HepG2 (cell line): Measurements from ENCODE around the gene WNK2. TPM values are rescaled to one million over a fixed set of nuclear protein-coding genes. Genes with fewer than 3 reads are reported as not detected.

Experiments
- ATAC-seq: fragments of 200-7000 bp; cut with Tn5 transposase; 3 replicates; pipeline ENCODE4 v1.9.1; 2020; ENCODE audit warnings: mild to moderate bottlenecking, moderate library complexity
- BruUV-seq: library from RNA; stranded (reverse); fragments of 400-500 nt; replicated peaks from 2 replicates; lab custom pipeline; 2021; lab: Mats Ljungman, UMichigan
- CTCF ChIA-PET: fragments of 300-600 bp; formaldehyde crosslinking; extraction: SDS; loops from one replicate; lab custom pipeline; 2021; ENCODE audit warnings: low total read pairs, inconsistent platforms, low intra/inter-chr PET ratio; lab: Yijun Ruan, JAX
- POLR2A ChIA-PET: fragments of 350-600 bp; sonication (Branson Sonifier 250); formaldehyde crosslinking; loops from one replicate; lab custom pipeline; 2020; ENCODE audit warnings: antibody characterized with exemption, inconsistent platforms; lab: Yijun Ruan, JAX
- DNase-seq: peaks from one replicate; pipeline ENCODE4 v3.0.0-alpha.2; 2015; ENCODE audit warnings: low spot score
- FAIRE-seq: peaks from 3 replicates; lab custom pipeline; 2011; peaks lifted over from hg19 to GRCh38; lab: Jason Lieb, UNC
- H2AFZ ChIP-seq: one replicate; pipeline ENCODE4 v1.6.1; 2011; ENCODE audit warnings: low read length, inconsistent platforms
- H3K27ac ChIP-seq: fragments of 300-600 bp; 3 replicates; pipeline ENCODE4 v1.8.0; 2011; ENCODE audit warnings: mixed run types, mild to moderate bottlenecking, mixed read lengths, low read length, inconsistent platforms; ENCODE audit not compliant: insufficient read depth; ENCODE audit errors: extremely low read length
- H3K27me3 ChIP-seq, 2 experiments: fragments of 200-600 bp in 1 of 2; 2 replicates in 1 of 2; 3 replicates in 1 of 2; pipeline versions ENCODE4 v1.6.0 to v1.8.0; 2011; ENCODE audit warnings: low read length in 2 of 2, mild to moderate bottlenecking in 2 of 2, moderate library complexity in 2 of 2, inconsistent platforms in 1 of 2; ENCODE audit not compliant: insufficient read depth in 2 of 2, control insufficient read depth in 1 of 2
- H3K36me3 ChIP-seq, 2 experiments: fragments of 200-600 bp in 1 of 2; replicated peaks in 1 of 2; 2 replicates in 1 of 2; 3 replicates in 1 of 2; pipeline versions ENCODE4 v1.5.1 to v1.8.0; 2011; ENCODE audit warnings: low read length in 2 of 2, inconsistent platforms in 1 of 2; ENCODE audit not compliant: insufficient read depth in 2 of 2, control insufficient read depth in 1 of 2
- H3K4me1 ChIP-seq: 2 replicates; pipeline ENCODE4 v1.5.1; 2012; ENCODE audit warnings: low read length, inconsistent platforms; ENCODE audit not compliant: insufficient read depth
- H3K4me2 ChIP-seq: 2 replicates; pipeline ENCODE4 v1.6.0; 2011; ENCODE audit warnings: low read depth, low read length, inconsistent platforms
- H3K4me3 ChIP-seq, 3 experiments: fragments of 200-600 bp in 1 of 3; sonication (generic), shearing (Covaris generic) in 1 of 3; replicated peaks in 1 of 3; 2 replicates each; pipeline ENCODE4 v1.5.1; 2011 to 2016; ENCODE audit warnings: low read length in 3 of 3, inconsistent platforms in 2 of 3, low read depth in 2 of 3, mild to moderate bottlenecking in 2 of 3, control low read depth in 1 of 3, mixed read lengths in 1 of 3; ENCODE audit not compliant: insufficient read depth in 1 of 3
- H3K79me2 ChIP-seq: one replicate; pipeline ENCODE4 v1.6.1; 2011; ENCODE audit warnings: low read length, inconsistent platforms; ENCODE audit not compliant: insufficient read depth
- H3K9ac ChIP-seq: 2 replicates; pipeline ENCODE4 v1.6.0; 2011; ENCODE audit warnings: mild to moderate bottlenecking, low read depth, low read length, inconsistent platforms; ENCODE audit not compliant: insufficient read depth
- H3K9me3 ChIP-seq: 2 replicates; pipeline ENCODE4 v1.5.1; 2012; ENCODE audit warnings: mild to moderate bottlenecking, low read length
- H4K20me1 ChIP-seq: 2 replicates; pipeline ENCODE4 v1.6.0; 2011; ENCODE audit warnings: inconsistent platforms, mild to moderate bottlenecking, low read length, moderate library complexity; ENCODE audit not compliant: insufficient read depth
- EEA1 ChIP-seq: sonication (generic); formaldehyde crosslinking; IDR thresholded peaks from 2 replicates; pipeline ENCODE4 v1.5.1; 2020; ENCODE audit warnings: mild to moderate bottlenecking, missing genetic modification reagents, borderline replicate concordance
- NFKBIZ ChIP-seq: IDR thresholded peaks from 2 replicates; pipeline ENCODE4 v1.6.1; 2018; ENCODE audit warnings: missing genetic modification reagents, missing compliant biosample characterization
- ZFP41 ChIP-seq: sonication (generic); formaldehyde crosslinking; IDR thresholded peaks from 2 replicates; pipeline ENCODE4 v1.4.0; 2020; ENCODE audit warnings: mild to moderate bottlenecking, missing genetic modification reagents, borderline replicate concordance
- ZNF235 ChIP-seq: sonication (generic); formaldehyde crosslinking; IDR thresholded peaks from 2 replicates; pipeline ENCODE4 v1.8.1; 2023; ENCODE audit warnings: mild to moderate bottlenecking, missing genetic modification reagents, borderline replicate concordance
- ZNF446 ChIP-seq: sonication (generic); formaldehyde crosslinking; IDR thresholded peaks from 2 replicates; pipeline ENCODE4 v1.5.0; 2020; ENCODE audit warnings: mild to moderate bottlenecking, missing genetic modification reagents
- ZNF501 ChIP-seq: sonication (generic); formaldehyde crosslinking; IDR thresholded peaks from 2 replicates; pipeline ENCODE4 v1.5.1; 2020; ENCODE audit warnings: mild to moderate bottlenecking, moderate library complexity, missing genetic modification reagents
- ZNF557 ChIP-seq: sonication (generic); formaldehyde crosslinking; IDR thresholded peaks from 2 replicates; pipeline ENCODE4 v1.4.0; 2020; ENCODE audit warnings: missing genetic modification reagents
- ZNF629 ChIP-seq: sonication (generic); formaldehyde crosslinking; conservative IDR thresholded peaks from 2 replicates; pipeline ENCODE4 v1.5.0; 2020; ENCODE audit warnings: missing genetic modification reagents
- ZNF792 ChIP-seq: IDR thresholded peaks from 2 replicates; pipeline ENCODE4 v1.6.1; 2016
- WGBS: methylation state at CpG from one replicate; pipeline ENCODE4 v1.1.6; 2017; ENCODE audit warnings: low lambda C conversion rate; 5-methylcytosine and 5-hydroxymethylcytosine counted together
- in situ Hi-C: cut with HindIII; loops from 2 replicates; pipeline ENCODE4 v1.10.0; 2017; ENCODE audit warnings: low pct_unique_long_range_greater_than_20kb; ENCODE audit not compliant: extremely low pct_ligation_motif_present
- intact Hi-C: fragments of 100-400 bp; cut with micrococcal nuclease; formaldehyde crosslinking; loops from one replicate; pipeline ENCODE4 v1.10.0; 2022; ENCODE audit not compliant: unreplicated experiment
- polyA plus RNA-seq, 8 experiments: library from polyadenylated mRNA; depleted of rRNA in 3 of 8; stranded (reverse) in 7 of 8; unstranded in 1 of 8; fragments of >200 nt; fragmentation: Illumina TruSeq in 4 of 8; extraction: Trizol in 4 of 8; gene quantifications; 2 replicates each; pipeline versions ENCODE4 v1.2.1 to v1.2.3, GENCODE V29; 2011 to 2016; ENCODE audit warnings: low read depth in 4 of 8, missing spikeins in 1 of 8, mixed read lengths in 1 of 8; ENCODE audit not compliant: insufficient read depth in 1 of 8
- total RNA-seq, 5 experiments: library from RNA; depleted of rRNA; stranded (reverse); fragments of >200 nt; fragmentation: Illumina TruSeq; extraction: Trizol; gene quantifications; 2 replicates each; pipeline ENCODE4 v1.2.3, GENCODE V29; 2016; ENCODE audit warnings: low read depth in 1 of 5
- TF ChIP-seq, protein P1 (sequence below): sonication (generic); formaldehyde crosslinking; IDR thresholded peaks from 2 replicates; pipeline ENCODE4 v1.4.0; 2020; ENCODE audit warnings: missing genetic modification reagents
- TF ChIP-seq, protein P2 (sequence below): IDR thresholded peaks from 2 replicates; pipeline ENCODE4 v1.6.1; 2012; ENCODE audit warnings: low read depth, low read length, improper control_type of control experiment
- TF ChIP-seq, protein P3 (sequence below): sonication (generic); formaldehyde crosslinking; IDR thresholded peaks from 2 replicates; pipeline ENCODE4 v1.5.0; 2020; ENCODE audit warnings: mild to moderate bottlenecking, missing genetic modification reagents

Gene WNK2
- total and polyA plus RNA-seq, 2 of the 13 experiments (the other 11 are each of a cell fraction or from before 2014, with no cell fraction given): 10.5 to 12.0 TPM

DNA sequence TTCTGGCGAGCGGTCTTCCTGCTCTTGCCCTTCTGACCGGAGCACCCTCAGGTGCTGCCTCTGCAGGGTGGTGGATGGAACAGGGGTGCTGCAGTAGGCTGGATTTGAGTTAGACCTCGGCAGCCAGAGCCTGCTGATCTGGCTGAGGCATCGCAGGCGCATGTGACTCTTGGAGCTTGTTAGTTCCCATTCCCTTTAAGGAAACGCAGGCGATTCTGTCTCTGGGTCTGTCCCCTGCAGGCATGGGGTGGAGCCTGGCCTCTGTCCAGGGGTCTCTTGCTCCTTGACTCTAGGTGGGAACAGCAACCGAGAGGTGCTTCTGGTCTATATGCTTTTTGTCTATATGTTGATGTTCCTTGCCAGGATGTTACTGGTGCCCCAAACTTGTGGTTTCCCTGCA, 3.1 kb downstream of the WNK2 start:
- peaks cover 1 to 7% of the 10 kb centered on the region in 2 experiments; a peak in 1 of 5 replicates for H3K36me3 ChIP-seq
- H3K9ac ChIP-seq: peak overlapping the region; percentile 59; the same call in 1 of the 2 replicates
- H4K20me1 ChIP-seq: no peaks in the 10 kb centered on the region
- in situ Hi-C loops: no loop called here
- BruUV-seq: no TSS peak
- H3K27me3 ChIP-seq: peaks cover 0 to 3% of the 10 kb centered on the region in 2 experiments; a peak in 2 of 5 replicates
- POLR2A ChIA-PET: interaction anchor here (1.6 to 2.0 kb wide), 2 partner anchors 8 to 112 kb away, joined by 8 to 9 read pairs; no protein-coding TSS in a partner anchor
- 56% methylated on average over 5 of the region's 9 CpGs for WGBS
- no peak for TF ChIP-seq ZNF446
- no peak for TF ChIP-seq ZNF629
- TF ChIP-seq, protein P1, sequence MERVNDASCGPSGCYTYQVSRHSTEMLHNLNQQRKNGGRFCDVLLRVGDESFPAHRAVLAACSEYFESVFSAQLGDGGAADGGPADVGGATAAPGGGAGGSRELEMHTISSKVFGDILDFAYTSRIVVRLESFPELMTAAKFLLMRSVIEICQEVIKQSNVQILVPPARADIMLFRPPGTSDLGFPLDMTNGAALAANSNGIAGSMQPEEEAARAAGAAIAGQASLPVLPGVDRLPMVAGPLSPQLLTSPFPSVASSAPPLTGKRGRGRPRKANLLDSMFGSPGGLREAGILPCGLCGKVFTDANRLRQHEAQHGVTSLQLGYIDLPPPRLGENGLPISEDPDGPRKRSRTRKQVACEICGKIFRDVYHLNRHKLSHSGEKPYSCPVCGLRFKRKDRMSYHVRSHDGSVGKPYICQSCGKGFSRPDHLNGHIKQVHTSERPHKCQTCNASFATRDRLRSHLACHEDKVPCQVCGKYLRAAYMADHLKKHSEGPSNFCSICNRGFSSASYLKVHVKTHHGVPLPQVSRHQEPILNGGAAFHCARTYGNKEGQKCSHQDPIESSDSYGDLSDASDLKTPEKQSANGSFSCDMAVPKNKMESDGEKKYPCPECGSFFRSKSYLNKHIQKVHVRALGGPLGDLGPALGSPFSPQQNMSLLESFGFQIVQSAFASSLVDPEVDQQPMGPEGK (CRISPR knock-in tag): no peak
- TF ChIP-seq ZNF235 (CRISPR knock-in tag): no peak
- 0 out of 2 replicates have a peak, but pooled peaks have one; percentile 42 for TF ChIP-seq EEA1
- no peaks in the 10 kb centered on the region for H3K9me3 ChIP-seq
- CTCF ChIA-PET: no interaction called here
- no peak for DNase-seq
- peaks cover 47% of the 10 kb centered on the region for H3K4me1 ChIP-seq
- H3K79me2 ChIP-seq: peaks cover 50% of the 10 kb centered on the region
- FAIRE-seq: no peak
- H3K4me2 ChIP-seq: peak overlapping the region; percentile 80
- H3K27ac ChIP-seq: peak overlapping the region; percentile 29
- H2AFZ ChIP-seq: no peak overlapping the region
- intact Hi-C loops: no loop called here
- peak overlapping the region; percentile 19 to 70 (median 39); a peak in 3 of 6 replicates for H3K4me3 ChIP-seq
- ATAC-seq: no peak

DNA sequence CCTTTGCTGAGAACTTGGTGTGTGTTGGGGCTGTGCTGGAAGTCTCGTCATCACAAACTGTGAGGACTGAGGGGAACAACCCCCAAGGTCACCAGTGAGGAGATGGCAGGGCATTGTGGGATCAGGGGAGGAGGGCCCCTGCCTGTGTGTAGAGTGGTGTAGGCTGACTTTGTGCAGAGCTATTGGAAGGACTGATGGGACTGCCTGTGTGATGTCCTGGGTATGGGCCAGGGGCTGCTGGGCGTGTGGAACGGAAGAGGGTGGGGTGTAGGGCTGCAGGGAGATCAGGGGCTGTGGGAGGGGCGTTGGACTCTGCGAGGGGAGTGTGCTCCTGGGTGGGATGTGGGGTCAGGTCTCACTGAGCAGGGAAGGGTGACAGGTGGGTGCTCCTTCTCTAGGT, 3.6 kb downstream of the WNK2 start:
- H3K4me1 ChIP-seq: peaks cover 42% of the 10 kb centered on the region
- H3K36me3 ChIP-seq: peaks cover 1 to 7% of the 10 kb centered on the region in 2 experiments; a peak in 1 of 5 replicates
- no peak overlapping the region; a peak in 1 of 6 replicates for H3K4me3 ChIP-seq
- ChIA-PET POLR2A (interaction anchor here (2.0 kb wide), 1 partner anchor 112 kb away, joined by 8 read pairs; no protein-coding TSS in a partner anchor), CTCF (no interaction called here)
- H3K9me3 ChIP-seq: no peaks in the 10 kb centered on the region
- peak overlapping the region; percentile 80 for H3K4me2 ChIP-seq
- DNase-seq (no peak), FAIRE-seq (no peak), ATAC-seq (no peak)
- 92% methylated on average over 5 of the region's 5 CpGs for WGBS
- H2AFZ ChIP-seq: no peak overlapping the region
- H4K20me1 ChIP-seq: no peaks in the 10 kb centered on the region
- no peak overlapping the region for H3K27ac ChIP-seq
- BruUV-seq: no TSS peak
- H3K9ac ChIP-seq: no peak overlapping the region
- in situ Hi-C loops: no loop called here
- intact Hi-C loops: no loop called here
- H3K27me3 ChIP-seq: no peaks in the 10 kb centered on the region
- H3K79me2 ChIP-seq: peaks cover 50% of the 10 kb centered on the region
- TF ChIP-seq, protein P2, sequence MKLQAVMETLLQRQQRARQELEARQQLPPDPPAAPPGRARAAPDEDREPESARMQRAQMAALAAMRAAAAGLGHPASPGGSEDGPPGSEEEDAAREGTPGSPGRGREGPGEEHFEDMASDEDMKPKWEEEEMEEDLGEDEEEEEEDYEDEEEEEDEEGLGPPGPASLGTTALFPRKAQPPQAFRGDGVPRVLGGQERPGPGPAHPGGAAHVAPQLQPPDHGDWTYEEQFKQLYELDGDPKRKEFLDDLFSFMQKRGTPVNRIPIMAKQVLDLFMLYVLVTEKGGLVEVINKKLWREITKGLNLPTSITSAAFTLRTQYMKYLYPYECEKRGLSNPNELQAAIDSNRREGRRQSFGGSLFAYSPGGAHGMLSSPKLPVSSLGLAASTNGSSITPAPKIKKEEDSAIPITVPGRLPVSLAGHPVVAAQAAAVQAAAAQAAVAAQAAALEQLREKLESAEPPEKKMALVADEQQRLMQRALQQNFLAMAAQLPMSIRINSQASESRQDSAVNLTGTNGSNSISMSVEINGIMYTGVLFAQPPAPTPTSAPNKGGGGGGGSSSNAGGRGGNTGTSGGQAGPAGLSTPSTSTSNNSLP: no peak
- no peak for TF ChIP-seq ZFP41 (CRISPR knock-in tag)
- TF ChIP-seq NFKBIZ (CRISPR knock-in tag): no peak
- TF ChIP-seq, protein P3, sequence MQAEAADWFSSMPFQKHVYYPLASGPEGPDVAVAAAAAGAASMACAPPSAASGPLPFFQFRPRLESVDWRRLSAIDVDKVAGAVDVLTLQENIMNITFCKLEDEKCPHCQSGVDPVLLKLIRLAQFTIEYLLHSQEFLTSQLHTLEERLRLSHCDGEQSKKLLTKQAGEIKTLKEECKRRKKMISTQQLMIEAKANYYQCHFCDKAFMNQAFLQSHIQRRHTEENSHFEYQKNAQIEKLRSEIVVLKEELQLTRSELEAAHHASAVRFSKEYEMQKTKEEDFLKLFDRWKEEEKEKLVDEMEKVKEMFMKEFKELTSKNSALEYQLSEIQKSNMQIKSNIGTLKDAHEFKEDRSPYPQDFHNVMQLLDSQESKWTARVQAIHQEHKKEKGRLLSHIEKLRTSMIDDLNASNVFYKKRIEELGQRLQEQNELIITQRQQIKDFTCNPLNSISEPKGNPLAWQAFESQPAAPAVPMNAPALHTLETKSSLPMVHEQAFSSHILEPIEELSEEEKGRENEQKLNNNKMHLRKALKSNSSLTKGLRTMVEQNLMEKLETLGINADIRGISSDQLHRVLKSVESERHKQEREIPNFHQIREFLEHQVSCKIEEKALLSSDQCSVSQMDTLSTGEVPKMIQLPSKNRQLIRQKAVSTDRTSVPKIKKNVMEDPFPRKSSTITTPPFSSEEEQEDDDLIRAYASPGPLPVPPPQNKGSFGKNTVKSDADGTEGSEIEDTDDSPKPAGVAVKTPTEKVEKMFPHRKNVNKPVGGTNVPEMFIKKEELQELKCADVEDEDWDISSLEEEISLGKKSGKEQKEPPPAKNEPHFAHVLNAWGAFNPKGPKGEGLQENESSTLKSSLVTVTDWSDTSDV (CRISPR knock-in tag): no peak
- no peak for TF ChIP-seq ZNF557 (CRISPR knock-in tag)
- no peak for TF ChIP-seq ZNF792
- TF ChIP-seq ZNF501: no peak
